Measurements from ENCODE around the gene MAP2K7. TPM values are rescaled to one million over a fixed set of nuclear protein-coding genes. Genes with fewer than 3 reads are reported as not detected.
"Not testable (repeated sequence)": the region's sequence is repeated elsewhere in the genome, so short reads cannot be mapped to it uniquely, and the experiment has no call there.

Gene MAP2K7
- total RNA-seq, 6 experiments from 2014 or later, result 9.7 to 22.1 (median 15.6) TPM

DNA sequence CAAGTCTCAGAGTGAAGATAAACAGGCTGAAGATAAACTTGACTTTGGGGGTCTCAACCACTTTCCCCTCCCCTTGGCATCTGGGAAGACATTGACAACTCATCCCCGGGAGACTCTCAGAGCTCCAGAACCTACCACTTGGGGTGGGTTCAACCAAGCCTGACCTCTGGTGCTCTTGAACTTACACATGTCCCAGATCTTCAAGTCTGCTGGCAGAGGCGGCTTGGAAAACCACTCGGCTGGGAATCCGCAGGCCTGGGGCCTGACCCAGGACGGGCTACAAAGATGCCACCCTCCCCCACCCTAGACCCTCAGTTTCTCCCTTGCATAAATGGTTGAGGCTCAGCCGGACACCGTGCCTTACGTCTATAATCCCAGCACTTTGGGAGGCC, 14.9 kb upstream of the MAP2K7 start:
- DNase-seq (no peak), ATAC-seq (no peak)
- no peaks in the 10 kb centered on the region for H3K36me3 ChIP-seq
- intact Hi-C loops (cut with DNase I), result no loop called here
- no peak overlapping the region for H3K27ac ChIP-seq
- H3K4me3 ChIP-seq, result peak overlapping the region; percentile 45 to 50 (median 46)
- TF ChIP-seq, protein P1, sequence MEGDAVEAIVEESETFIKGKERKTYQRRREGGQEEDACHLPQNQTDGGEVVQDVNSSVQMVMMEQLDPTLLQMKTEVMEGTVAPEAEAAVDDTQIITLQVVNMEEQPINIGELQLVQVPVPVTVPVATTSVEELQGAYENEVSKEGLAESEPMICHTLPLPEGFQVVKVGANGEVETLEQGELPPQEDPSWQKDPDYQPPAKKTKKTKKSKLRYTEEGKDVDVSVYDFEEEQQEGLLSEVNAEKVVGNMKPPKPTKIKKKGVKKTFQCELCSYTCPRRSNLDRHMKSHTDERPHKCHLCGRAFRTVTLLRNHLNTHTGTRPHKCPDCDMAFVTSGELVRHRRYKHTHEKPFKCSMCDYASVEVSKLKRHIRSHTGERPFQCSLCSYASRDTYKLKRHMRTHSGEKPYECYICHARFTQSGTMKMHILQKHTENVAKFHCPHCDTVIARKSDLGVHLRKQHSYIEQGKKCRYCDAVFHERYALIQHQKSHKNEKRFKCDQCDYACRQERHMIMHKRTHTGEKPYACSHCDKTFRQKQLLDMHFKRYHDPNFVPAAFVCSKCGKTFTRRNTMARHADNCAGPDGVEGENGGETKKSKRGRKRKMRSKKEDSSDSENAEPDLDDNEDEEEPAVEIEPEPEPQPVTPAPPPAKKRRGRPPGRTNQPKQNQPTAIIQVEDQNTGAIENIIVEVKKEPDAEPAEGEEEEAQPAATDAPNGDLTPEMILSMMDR (IDR thresholded peaks at IDR 0.05), result no peak
- no peak for TF ChIP-seq POLR2A (IDR thresholded peaks at IDR 0.05)
- no CpG with 5 or more reads among the region's 8 CpGs for WGBS (ENCODE audit: insufficient coverage, low coverage, low lambda C conversion rate, missing lambda C conversion rate)
- no peaks in the 10 kb centered on the region for H3K4me1 ChIP-seq
- no peaks in the 10 kb centered on the region for H3K9me3 ChIP-seq
- no peaks in the 10 kb centered on the region for H3K27me3 ChIP-seq

DNA sequence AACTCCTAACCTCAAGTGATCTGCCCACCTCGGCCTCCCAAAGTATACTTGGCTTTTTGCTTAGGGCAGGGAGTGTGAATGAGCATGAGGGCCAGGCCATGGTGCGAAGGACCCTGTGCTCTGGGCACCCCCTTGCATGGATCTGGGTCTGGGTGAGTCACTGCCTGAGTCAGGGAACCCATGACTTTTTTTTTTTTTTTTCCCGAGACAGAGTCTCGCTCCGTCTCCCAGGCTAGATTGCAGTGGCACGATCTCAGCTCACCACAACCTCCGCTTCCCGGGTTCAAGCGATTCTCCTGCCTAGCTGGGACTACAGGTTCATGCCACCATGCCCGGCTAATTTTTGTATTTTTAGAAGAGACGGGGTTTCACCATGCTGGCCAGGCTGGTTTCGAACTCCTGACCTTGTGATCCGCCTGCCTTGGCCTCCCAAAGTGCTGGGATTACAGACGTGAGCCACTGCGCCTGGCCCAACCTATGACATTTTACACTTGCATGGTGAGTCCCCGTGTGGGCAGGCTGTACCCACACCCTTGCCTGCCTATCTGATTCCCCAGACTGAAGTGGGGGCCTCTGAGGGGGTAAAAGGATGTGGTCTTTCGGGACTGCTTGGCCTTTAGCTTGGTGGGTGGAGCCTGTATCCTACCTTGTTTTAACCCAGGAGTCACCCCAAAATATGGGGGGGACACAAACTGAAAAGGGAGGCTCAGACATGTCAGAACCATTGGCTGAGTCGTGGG, 10.1 kb upstream of the MAP2K7 start:
- H3K9me3 ChIP-seq; H3K4me3 ChIP-seq; H3K36me3 ChIP-seq; ATAC-seq; DNase-seq; H3K27me3 ChIP-seq; intact Hi-C loops (cut with DNase I); H3K27ac ChIP-seq: not testable (repeated sequence)
- 83% methylated on average over 14 of the region's 18 CpGs for WGBS (ENCODE audit: insufficient coverage, low coverage, low lambda C conversion rate, missing lambda C conversion rate)
- peaks cover 0 to 14% (median 7%) of the 10 kb centered on the region in 4 donors for H3K4me1 ChIP-seq

DNA sequence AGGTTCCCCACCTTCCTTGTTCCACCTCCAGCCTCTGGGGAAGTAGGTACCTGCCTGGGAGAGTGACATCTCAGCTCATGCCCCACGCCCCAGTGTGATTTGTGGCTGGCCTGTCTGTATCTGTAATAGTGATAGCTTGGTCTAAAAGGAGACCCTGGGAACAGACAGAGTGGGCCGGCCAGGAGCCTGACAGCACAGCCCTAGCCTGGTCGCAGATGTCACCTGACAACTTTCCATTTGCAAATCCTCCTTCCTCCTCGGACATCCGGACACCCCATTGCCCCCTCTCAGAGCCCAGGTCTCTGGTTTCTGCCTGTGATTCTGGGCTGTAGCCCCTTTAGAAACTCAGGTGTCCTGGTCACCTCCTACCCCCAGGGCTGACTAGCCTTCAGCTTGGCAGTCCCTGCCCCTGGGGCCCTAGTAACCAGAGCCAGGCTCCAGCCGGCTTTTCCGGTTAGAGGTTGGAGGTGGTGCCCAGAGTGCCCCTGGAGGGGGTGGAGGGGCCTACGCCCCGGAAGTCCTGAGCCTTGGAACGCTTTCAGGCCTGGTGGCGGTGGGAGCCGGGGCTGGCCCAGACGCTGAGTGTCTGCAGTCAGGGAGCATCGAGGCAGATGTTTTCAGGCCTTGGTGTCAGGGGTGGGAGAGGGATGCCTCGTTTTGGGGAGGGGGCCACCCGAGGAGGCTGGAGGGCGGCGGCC, 8.9 kb upstream of the MAP2K7 start:
- no peak overlapping the region for H3K27ac ChIP-seq
- TF ChIP-seq POLR2A (IDR thresholded peaks at IDR 0.05), result no peak
- TF ChIP-seq, protein P1 (IDR thresholded peaks at IDR 0.05), result no peak
- peaks cover 0 to 14% (median 7%) of the 10 kb centered on the region in 4 donors for H3K4me1 ChIP-seq

DNA sequence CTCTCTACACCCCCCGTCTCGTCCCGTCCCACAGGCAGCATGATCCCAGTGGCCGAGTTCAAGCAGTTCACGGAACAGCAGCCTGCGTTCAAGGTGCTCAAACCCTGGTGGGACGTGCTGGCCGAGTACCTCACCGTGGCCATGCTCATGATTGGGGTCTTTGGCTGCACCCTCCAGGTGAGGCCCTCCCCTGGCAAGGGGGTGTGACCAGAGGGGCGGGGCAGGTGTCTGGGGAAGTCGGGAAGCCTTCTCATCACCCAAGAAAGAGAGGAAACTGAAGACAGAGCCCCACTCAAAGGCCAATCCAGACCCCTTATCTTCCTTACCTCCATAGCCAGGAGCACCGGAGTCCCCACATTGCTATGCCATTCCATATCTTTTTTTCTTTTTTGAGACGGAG, 8.1 kb upstream of the MAP2K7 start:
- Histone ChIP-seq H3K4me3 (no peak overlapping the region), H3K9me3 (no peaks in the 10 kb centered on the region), H3K4me1 (peaks cover 0 to 14% (median 7%) of the 10 kb centered on the region in 4 donors), H3K27ac (no peak overlapping the region), H3K27me3 (no peaks in the 10 kb centered on the region), H3K36me3 (no peaks in the 10 kb centered on the region)
- no peak for ATAC-seq
- intact Hi-C loops (cut with DNase I), result no loop called here
- TF ChIP-seq, protein P1 (IDR thresholded peaks at IDR 0.05), result no peak
- no peak for TF ChIP-seq POLR2A (IDR thresholded peaks at IDR 0.05)
- WGBS (ENCODE audit: insufficient coverage, low coverage, low lambda C conversion rate, missing lambda C conversion rate), result 82% methylated on average over 2 of the region's 13 CpGs
- DNase-seq, result no peak

More for the DNA sequence above, 8.9 kb upstream of the MAP2K7 start:
- no peaks in the 10 kb centered on the region for H3K9me3 ChIP-seq
- H3K36me3 ChIP-seq, result no peaks in the 10 kb centered on the region
- intact Hi-C loops (cut with DNase I), result no loop called here
- ATAC-seq (no peak), DNase-seq (no peak)
- no peak overlapping the region for H3K4me3 ChIP-seq
- no peaks in the 10 kb centered on the region for H3K27me3 ChIP-seq
- 57% methylated on average over 7 of the region's 18 CpGs for WGBS (ENCODE audit: insufficient coverage, low coverage, low lambda C conversion rate, missing lambda C conversion rate)

DNA sequence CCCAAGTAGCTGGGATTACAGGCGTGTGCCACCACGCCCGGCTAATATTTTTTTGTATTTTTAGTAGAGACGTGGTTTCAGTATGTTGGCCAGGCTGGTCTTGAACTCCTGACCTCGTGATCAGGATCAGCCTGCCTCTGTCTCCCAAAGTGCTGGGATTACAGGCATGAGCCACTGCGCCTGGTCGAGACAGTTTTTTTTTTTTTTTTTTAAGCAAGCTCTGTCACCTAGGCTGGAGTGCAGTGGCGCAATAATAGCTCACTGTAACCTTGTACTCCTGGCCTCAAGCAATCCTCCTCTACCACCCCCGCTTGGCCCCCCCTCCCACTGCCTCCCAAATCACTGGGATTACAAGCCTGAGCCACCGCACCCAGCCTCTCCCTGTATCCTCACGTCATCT, 6.4 kb upstream of the MAP2K7 start:
- intact Hi-C loops (cut with DNase I), result no loop called here
- H3K9me3 ChIP-seq, result no peaks in the 10 kb centered on the region
- TF ChIP-seq POLR2A (IDR thresholded peaks at IDR 0.05), result no peak
- TF ChIP-seq, protein P1 (IDR thresholded peaks at IDR 0.05), result no peak
- DNase-seq, result peak; percentile 73 to 82 (median 76)
- H3K4me3 ChIP-seq, result no peak overlapping the region
- 19% methylated on average over 8 of the region's 11 CpGs for WGBS (ENCODE audit: insufficient coverage, low coverage, low lambda C conversion rate, missing lambda C conversion rate)
- ATAC-seq, result peak; percentile 79 to 90 (median 86)
- peaks cover 0 to 15% (median 7%) of the 10 kb centered on the region in 4 donors for H3K4me1 ChIP-seq
- H3K27ac ChIP-seq, result peak overlapping the region in 1 of 3 donors; percentile 49
- H3K36me3 ChIP-seq, result no peaks in the 10 kb centered on the region
- no peaks in the 10 kb centered on the region for H3K27me3 ChIP-seq
